Left colon (tissue), 2 donors: ENCODE data around the gene GUCA2A. TPM values are rescaled to one million over a fixed set of nuclear protein-coding genes. Genes with fewer than 3 reads are reported as not detected.
A peak's percentile ranks its signal among the peaks of the same experiment; 100 is the strongest.
"Not testable (repeated sequence)": the region's sequence is repeated elsewhere in the genome, so short reads cannot be mapped to it uniquely, and the experiment has no call there.

Experiments used
- ATAC-seq: fragments of 200-7000 bp; cut with Tn5 transposase; one replicate; pipeline ENCODE4 v1.9.1; 2020; ENCODE audit warnings: mild to moderate bottlenecking, moderate library complexity
- DNase-seq, 2 donors: peaks; one replicate each; pipeline ENCODE4 v3.0.0-alpha.2; 2020
- intact Hi-C, 2 donors: fragments of 100-400 bp; cut with DNase I in 1 of 2; cut with micrococcal nuclease in 1 of 2; formaldehyde crosslinking; loops; one replicate each; pipeline versions ENCODE4 v1.11.2 to v1.14.0; 2022; cut with DNase I, micrococcal nuclease
- long read RNA-seq: library from polyadenylated mRNA; unstranded; transcript quantifications from one replicate; pipeline ENCODE4 v2.0.0, GENCODE V29; 2021
- total RNA-seq, 2 donors: library from RNA; stranded (reverse); fragmentation: NEBNext Ultra II Directional; extraction: Animal tissue kit (Norgen Biotek cat#: 25700); gene quantifications; one replicate each; pipeline ENCODE4 v1.2.1, GENCODE V29; 2021
- donor health status: DM: no; HTN: no; CAD: no.
- donor health status: DM: yes; HTN: yes; CAD: no.

Gene GUCA2A
- 1,000 to 10,000 TPM; 1,178 to 2,096 TPM for total RNA-seq
- long read RNA-seq, transcript GUCA2A-201 (3 exons, 569 nt) = major isoform, 216 of 245 reads
- long read RNA-seq, partial matches to known transcripts = 10 of 245 reads
- long read RNA-seq, other reads (novel, unspliced or antisense) = 19 of 245 reads

GRCh38 chr1:42164551-42165420 lies at the start of gene GUCA2A:
TSS of gene GUCA2A (minus strand) at chr1:42164745. CDS start at chr1:42164712, 33 bp downstream.
- ATAC-seq = peak; percentile 69
- intact Hi-C loops = loop anchor here in 1 of 2 donors (10.0 kb wide), 1 partner anchor 590 kb away; no protein-coding TSS in a partner anchor
- peak; percentile 71 to 74 for DNase-seq

- DNase-seq (no peak), ATAC-seq (no peak)
- intact Hi-C loops = no loop called here
These were observed 46.7 kb upstream of the GUCA2A start for GRCh38 chr1:42211224-42211623.

GRCh38 chr1:42210421-42211133 lies 46.0 kb upstream of the GUCA2A start:
- intact Hi-C loops = no loop called here
- ATAC-seq = no peak
- DNase-seq = no peak

- DNase-seq (no peak), ATAC-seq (peak; percentile 21)
- intact Hi-C loops = no loop called here
These were observed 45.1 kb upstream of the GUCA2A start for GRCh38 chr1:42209526-42210251.

- ATAC-seq, DNase-seq, intact Hi-C loops: not testable (repeated sequence)
These were observed 42.4 kb upstream of the GUCA2A start for GRCh38 chr1:42206930-42207329.

GRCh38 chr1:42206164-42206563 lies 41.6 kb upstream of the GUCA2A start:
- ATAC-seq (peak; percentile 49), DNase-seq (no peak)
- intact Hi-C loops = no loop called here

GRCh38 chr1:42201986-42202385 lies 37.4 kb upstream of the GUCA2A start:
- intact Hi-C loops = no loop called here
- DNase-seq (no peak), ATAC-seq (no peak)

GRCh38 chr1:42198251-42198650 lies 33.7 kb upstream of the GUCA2A start:
- no peak for DNase-seq
- peak; percentile 72 for ATAC-seq
- intact Hi-C loops = no loop called here

GRCh38 chr1:42195841-42196240 lies 31.3 kb upstream of the GUCA2A start:
- no peak for DNase-seq
- intact Hi-C loops = no loop called here
- no peak for ATAC-seq

GRCh38 chr1:42192106-42192505 lies 27.6 kb upstream of the GUCA2A start:
- DNase-seq (no peak), ATAC-seq (no peak)
- intact Hi-C loops = no loop called here

- ATAC-seq = no peak
- intact Hi-C loops = no loop called here
These were observed 26.8 kb upstream of the GUCA2A start for GRCh38 chr1:42191319-42191718.

GRCh38 chr1:42189931-42190853 lies 25.6 kb upstream of the GUCA2A start:
- DNase-seq (no peak), ATAC-seq (no peak)
- intact Hi-C loops = no loop called here

More at GRCh38 chr1:42191319-42191718, 26.8 kb upstream of the GUCA2A start:
- DNase-seq = no peak

- intact Hi-C loops = no loop called here
- no peak for DNase-seq
- ATAC-seq = no peak
These were observed 21.6 kb upstream of the GUCA2A start for GRCh38 chr1:42186152-42186551.

- intact Hi-C loops = no loop called here
- DNase-seq = no peak
- ATAC-seq = no peak
These were observed 20.1 kb upstream of the GUCA2A start for GRCh38 chr1:42184616-42185015.

GRCh38 chr1:42183957-42184268 lies 19.4 kb upstream of the GUCA2A start:
- ATAC-seq (no peak), DNase-seq (no peak)
- intact Hi-C loops = no loop called here

- intact Hi-C loops = no loop called here
- DNase-seq (no peak), ATAC-seq (no peak)
These were observed 18.8 kb upstream of the GUCA2A start for GRCh38 chr1:42183210-42183956.

- intact Hi-C loops = no loop called here
- no peak for DNase-seq
- ATAC-seq = no peak
These were observed 17.1 kb upstream of the GUCA2A start for GRCh38 chr1:42181687-42182086.

- no peak for DNase-seq
- intact Hi-C loops = no loop called here
- ATAC-seq = no peak
These were observed 15.4 kb upstream of the GUCA2A start for GRCh38 chr1:42179900-42180329.
